Mesodermal cell (in vitro differentiated cells): ENCODE data around the gene DCDC1.

Experiments used
- H3K27ac ChIP-seq: 2 replicates; pipeline ENCODE4 v1.7.0; 2013; ENCODE audit warnings: mild to moderate bottlenecking, low read depth, low read length, moderate library complexity; ENCODE audit not compliant: severe bottlenecking
- H3K36me3 ChIP-seq: 2 replicates; pipeline ENCODE4 v1.7.1; 2013; ENCODE audit warnings: mild to moderate bottlenecking, low read length, moderate library complexity; ENCODE audit not compliant: control insufficient read depth, insufficient read depth
- H3K4me1 ChIP-seq: one replicate; pipeline ENCODE4 v1.7.1; 2013; ENCODE audit warnings: mild to moderate bottlenecking, low read length; ENCODE audit not compliant: insufficient read depth, control insufficient read depth, poor library complexity, severe bottlenecking
- H3K4me3 ChIP-seq: 2 replicates; pipeline ENCODE4 v1.7.0; 2013; ENCODE audit warnings: low read length, control low read depth, mild to moderate bottlenecking; ENCODE audit not compliant: insufficient read depth, poor library complexity, severe bottlenecking; ENCODE audit errors: extremely low read depth
- H3K9me3 ChIP-seq: 2 replicates; pipeline ENCODE4 v1.7.1; 2013; ENCODE audit warnings: mild to moderate bottlenecking, low read length, moderate library complexity; ENCODE audit not compliant: control insufficient read depth
- WGBS, 2 experiments: methylation state at CpG; one replicate each; pipeline ENCODE4 v1.1.5; 2013; ENCODE audit warnings: missing lambda C conversion rate in 2 of 2; ENCODE audit not compliant: insufficient coverage in 2 of 2; 5-methylcytosine and 5-hydroxymethylcytosine counted together

Gene DCDC1

DNA sequence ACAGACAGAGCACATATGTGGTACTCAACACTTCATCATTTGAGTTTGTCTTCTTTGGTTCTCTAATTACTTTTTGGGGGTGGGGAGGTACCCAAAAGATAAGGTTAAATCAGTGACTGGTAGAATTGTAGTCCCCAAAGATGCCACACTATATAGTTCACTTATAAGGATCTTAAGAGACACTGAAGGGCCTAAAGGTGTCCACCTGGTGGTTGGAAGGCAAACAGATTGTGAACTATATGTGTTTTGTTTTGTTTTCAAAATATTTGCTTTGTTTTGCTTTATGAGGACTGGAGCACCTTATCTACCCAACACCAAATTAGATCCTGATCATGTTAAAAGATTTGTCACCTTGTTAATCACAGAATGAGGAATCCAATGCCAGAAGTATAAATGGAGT is 136.1 kb downstream of the DCDC1 start:
- Histone ChIP-seq H3K4me1 (no peaks in the 10 kb centered on the region), H3K27ac (no peak overlapping the region), H3K4me3 (no peak overlapping the region), H3K9me3 (no peaks in the 10 kb centered on the region), H3K36me3 (no peaks in the 10 kb centered on the region)

DNA sequence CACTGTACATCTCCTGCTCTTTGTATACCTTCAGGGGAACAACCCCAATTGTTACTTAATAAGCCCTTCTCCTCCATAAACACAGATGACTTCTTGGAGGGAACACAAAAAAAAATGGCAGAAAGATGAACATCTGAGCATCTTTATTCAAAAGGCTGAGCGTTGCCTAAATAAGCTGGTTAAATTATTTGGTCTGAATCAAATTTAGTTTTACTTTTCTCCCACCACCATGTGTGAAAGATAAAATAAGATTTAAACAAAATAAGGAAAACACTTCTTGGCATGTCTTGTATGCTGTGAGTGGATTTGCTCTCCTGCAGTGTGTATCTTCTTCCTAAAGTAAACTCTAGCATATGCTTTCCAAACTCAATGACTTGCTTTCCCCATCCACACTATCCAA is 137.9 kb downstream of the DCDC1 start:
- Histone ChIP-seq H3K4me1 (no peaks in the 10 kb centered on the region), H3K4me3 (no peak overlapping the region), H3K9me3 (no peaks in the 10 kb centered on the region), H3K36me3 (no peaks in the 10 kb centered on the region), H3K27ac (no peak overlapping the region)
- no CpG with 5 or more reads among the region's 1 CpG for WGBS, 2 experiments

DNA sequence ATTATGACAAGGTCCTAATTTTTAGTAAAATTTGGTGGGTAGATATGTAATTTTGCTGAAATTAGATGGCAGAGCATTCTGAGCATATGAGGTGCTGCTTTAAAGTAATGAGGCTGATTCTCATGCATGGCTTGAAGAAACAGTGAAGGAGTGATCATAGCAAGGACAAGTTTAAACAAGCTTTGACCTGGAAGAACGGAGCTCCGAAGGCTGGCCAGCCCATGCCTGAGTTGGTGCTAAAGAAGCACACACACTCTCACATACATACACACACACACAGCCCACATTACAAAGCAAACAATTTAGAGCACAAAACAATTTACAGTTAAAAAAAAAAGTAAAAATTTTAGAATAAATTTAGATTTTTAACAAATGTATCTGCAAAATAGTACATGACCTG is 150.7 kb downstream of the DCDC1 start:
- no peaks in the 10 kb centered on the region for H3K4me1 ChIP-seq
- no CpG with 5 or more reads among the region's 2 CpGs for WGBS, 2 experiments
- no peaks in the 10 kb centered on the region for H3K9me3 ChIP-seq
- no peak overlapping the region for H3K4me3 ChIP-seq
- H3K36me3 ChIP-seq = no peaks in the 10 kb centered on the region
- H3K27ac ChIP-seq = no peak overlapping the region

DNA sequence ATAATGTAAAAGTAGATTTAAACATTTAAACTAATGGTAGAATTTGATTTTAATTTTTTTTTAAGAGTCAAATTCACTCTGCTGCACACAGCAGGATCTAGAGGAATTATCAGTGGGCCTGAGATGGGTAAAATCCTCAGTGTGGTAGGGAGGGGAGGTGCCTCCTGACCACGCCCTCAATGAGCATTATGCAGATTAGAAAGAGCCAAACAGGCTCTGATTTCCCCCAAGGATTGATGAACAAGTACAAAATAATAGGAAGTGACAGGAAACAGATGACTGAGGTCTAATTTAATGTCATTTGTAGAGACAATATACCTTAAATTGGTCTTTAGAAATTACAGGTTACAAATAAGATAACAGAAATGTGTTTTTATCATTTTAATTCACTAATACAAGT is 155.2 kb downstream of the DCDC1 start:
- Histone ChIP-seq H3K4me3 (no peak overlapping the region), H3K9me3 (no peaks in the 10 kb centered on the region), H3K4me1 (no peaks in the 10 kb centered on the region), H3K36me3 (no peaks in the 10 kb centered on the region), H3K27ac (no peak overlapping the region)
- no CpG with 5 or more reads among the region's 1 CpG for WGBS, 2 experiments

DNA sequence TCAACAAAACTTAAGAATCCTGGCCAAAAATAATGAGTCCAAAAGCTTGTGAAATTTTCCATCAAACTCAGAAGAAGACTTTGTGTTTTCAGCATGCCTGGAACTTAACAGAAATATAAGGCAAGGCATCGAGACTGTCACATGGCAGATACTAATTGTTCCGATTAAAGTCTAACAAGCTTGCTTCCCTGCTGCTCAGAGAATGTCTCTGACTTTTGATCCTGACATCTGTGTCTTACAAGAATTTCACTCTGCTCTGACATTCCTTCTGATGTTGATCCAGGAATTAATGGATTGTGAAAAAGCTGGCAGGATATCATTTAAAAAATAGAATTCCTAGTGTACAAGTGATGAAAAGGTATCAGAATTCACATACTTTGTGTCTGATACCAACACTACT is 170.2 kb downstream of the DCDC1 start:
- Histone ChIP-seq H3K4me3 (no peak overlapping the region), H3K36me3 (no peaks in the 10 kb centered on the region), H3K4me1 (no peaks in the 10 kb centered on the region), H3K9me3 (no peaks in the 10 kb centered on the region), H3K27ac (no peak overlapping the region)
- 44 to 55% methylated on average over 2 of the region's 2 CpGs for WGBS, 2 experiments

DNA sequence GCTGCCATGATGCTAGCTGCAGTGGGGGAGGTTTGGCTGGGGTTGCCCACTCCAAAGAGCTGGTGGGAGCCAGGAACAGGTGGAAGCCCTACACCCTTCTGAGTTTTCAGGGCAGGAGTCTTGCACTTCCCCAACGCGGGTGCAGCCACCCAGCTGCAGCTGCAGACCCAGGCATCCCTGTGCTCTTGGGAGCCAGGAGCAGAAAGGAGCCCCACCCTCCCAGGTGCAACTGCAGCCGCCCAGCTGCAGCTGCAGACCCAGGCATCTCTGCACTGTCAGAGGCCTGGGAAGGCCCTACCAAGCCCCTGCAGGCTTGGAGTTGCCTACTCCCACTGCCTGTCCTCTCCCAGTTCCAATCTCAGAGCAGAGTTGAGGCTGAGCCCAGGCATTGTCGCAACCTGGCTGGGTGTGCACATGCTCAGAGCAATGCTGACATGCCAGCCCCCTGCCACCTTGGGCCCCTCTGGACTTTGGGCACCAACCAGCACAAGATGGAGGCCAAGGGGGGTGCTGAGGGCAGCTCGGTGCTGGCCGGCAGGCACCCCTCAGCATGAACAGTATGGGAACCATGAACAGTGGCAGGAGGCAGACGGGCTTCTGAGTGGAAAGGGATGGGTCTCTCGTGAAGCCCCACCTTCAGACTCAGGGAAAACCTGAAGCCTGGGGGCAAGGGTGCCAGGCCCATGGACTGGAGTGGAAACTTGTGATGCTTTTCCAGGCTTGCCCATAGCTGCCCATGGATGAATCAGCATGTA is 195.4 kb downstream of the DCDC1 start:
- WGBS, 2 experiments = 90 to 97% methylated on average over 7 of the region's 8 CpGs
- H3K36me3 ChIP-seq = no peaks in the 10 kb centered on the region

DNA sequence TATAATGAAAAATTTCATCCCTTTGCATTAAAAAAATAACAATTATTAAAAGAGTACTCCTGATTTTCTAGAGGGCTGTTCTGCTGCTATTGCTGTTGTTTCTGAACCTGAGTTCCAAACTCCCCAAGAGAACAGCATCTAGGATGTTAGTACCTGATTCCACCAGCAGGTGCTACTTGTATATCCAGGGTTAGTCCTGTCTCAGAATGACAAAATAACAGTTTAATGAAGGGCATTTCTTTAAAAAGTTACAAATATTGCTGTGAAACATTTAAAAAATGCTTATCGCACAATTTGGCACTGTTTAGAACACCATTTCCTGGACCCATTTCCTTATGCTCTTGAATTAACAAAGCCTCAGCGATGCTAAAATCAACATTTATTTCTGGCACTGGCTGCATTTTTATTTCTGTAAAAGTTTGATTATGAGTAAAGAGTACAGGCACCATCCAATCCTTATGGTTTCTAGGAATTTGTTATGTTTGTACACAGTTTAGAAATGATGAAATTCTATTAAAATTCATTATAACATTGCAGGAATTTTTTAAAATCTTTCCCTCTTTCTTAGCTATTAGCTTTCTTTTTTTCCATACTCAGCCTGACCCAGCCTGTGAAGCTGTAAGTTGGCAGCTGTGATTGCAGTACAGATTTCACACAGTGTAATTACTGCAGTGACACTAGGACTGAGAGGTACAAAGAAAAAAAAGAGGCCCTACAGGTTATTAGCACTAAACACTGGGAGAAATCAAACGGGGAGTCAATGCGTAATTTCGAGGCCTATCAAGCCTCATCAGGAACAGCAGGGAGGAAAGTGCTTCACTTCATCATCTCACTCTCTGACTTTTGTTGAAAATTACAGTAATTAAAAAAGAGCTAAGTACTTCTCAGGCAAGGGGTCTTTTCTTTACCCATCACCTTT is 208.8 kb downstream of the DCDC1 start:
- Histone ChIP-seq H3K4me1 (no peaks in the 10 kb centered on the region), H3K9me3 (no peaks in the 10 kb centered on the region), H3K27ac (no peak overlapping the region), H3K4me3 (no peak overlapping the region), H3K36me3 (no peaks in the 10 kb centered on the region)
- 91% methylated on average over 4 of the region's 5 CpGs; no CpG with 5 or more reads in 1 of the 2 experiments for WGBS, 2 experiments

More for the DNA sequence above, 195.4 kb downstream of the DCDC1 start:
- H3K4me3 ChIP-seq = no peak overlapping the region
- H3K4me1 ChIP-seq = no peaks in the 10 kb centered on the region
- peaks cover 3% of the 10 kb centered on the region for H3K9me3 ChIP-seq
- H3K27ac ChIP-seq = no peak overlapping the region

DNA sequence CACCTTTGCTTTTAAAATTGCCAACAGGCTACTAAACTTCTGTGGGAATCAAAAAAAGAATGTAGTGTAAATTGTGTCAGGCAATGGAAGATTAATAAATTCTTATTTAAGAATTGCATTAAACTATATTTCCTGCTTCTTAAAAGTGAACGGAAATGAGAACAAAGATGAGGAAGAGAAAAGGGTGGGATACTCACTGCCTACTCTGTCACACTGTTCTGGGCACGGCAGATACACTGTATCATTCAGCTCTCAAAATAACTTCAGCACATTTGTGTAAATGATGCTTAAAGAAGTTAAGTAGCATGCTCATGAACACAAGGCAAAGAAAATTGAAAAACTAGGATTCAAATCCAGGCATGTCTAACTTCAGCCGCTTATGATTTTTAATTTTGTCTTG is 218.7 kb downstream of the DCDC1 start:
- no CpG with 5 or more reads among the region's 3 CpGs for WGBS, 2 experiments

DNA sequence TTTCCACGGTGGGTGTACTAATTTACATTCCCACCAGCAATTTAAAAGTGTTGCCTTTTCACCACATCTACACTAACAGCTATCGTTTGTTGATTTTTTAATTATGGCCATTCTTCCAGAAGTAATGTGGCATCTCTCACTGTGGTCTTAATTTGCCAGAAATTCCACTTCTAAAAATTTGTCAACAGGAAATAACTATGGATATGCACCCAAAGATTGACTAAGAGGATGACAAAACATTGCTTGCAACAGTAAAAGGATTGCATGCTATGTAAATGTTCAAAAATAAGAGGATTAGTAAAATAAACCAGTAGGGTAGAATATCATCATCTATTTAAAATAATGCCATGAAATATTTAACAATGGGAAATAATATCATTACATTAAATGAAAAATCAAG is 219.5 kb downstream of the DCDC1 start:
- H3K9me3 ChIP-seq = no peaks in the 10 kb centered on the region
- no peak overlapping the region for H3K27ac ChIP-seq
- 100% methylated on average over 1 of the region's 2 CpGs; no CpG with 5 or more reads in 1 of the 2 experiments for WGBS, 2 experiments
- no peaks in the 10 kb centered on the region for H3K4me1 ChIP-seq
- no peak overlapping the region for H3K4me3 ChIP-seq
- no peaks in the 10 kb centered on the region for H3K36me3 ChIP-seq

More for the DNA sequence above, 218.7 kb downstream of the DCDC1 start:
- no peaks in the 10 kb centered on the region for H3K36me3 ChIP-seq
- H3K4me1 ChIP-seq = no peaks in the 10 kb centered on the region
- no peaks in the 10 kb centered on the region for H3K9me3 ChIP-seq
- H3K27ac ChIP-seq = no peak overlapping the region
- H3K4me3 ChIP-seq = no peak overlapping the region

DNA sequence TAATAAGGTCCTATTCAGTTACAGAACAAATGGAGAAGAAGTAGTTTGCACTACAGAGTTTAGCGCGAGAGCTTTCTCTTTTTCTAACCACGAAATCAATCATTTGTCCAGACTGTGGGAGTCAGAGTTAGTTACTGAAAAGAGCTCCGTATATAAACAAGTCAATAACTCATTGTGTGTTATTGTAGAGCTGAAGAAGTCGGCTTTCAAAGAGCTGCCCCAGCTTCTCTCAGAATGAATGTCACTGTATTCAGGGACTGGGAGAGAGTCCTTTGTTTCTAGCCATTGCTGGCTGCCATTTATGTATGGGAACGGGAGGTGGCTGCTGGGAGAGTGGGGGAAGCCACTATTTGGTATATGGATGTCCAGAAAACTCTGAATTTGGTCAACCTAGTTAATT is 227.8 kb downstream of the DCDC1 start:
- no peaks in the 10 kb centered on the region for H3K9me3 ChIP-seq
- no peak overlapping the region for H3K4me3 ChIP-seq
- H3K36me3 ChIP-seq = no peaks in the 10 kb centered on the region
- 55 to 73% methylated on average over 2 of the region's 6 CpGs for WGBS, 2 experiments
- H3K27ac ChIP-seq = no peak overlapping the region
- no peaks in the 10 kb centered on the region for H3K4me1 ChIP-seq

DNA sequence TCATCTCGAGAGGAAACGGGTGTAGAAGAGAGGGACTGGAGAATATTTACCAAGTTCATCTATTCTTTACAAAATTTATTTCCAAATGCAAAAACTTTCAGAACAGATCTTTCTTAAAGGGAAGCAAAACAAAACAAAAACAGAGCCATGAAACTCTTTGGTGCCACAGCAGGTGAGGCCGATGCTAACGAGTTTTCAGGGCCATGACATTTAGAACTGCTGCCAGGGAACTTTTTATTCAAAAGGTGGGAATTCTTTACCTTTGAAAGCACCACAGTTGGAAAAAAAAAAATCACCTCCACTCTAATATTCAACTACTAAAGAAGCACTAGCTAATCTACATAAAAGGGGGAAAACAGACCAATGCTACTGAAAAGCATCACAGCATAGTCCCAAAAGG is 230.1 kb downstream of the DCDC1 start:
- no peak overlapping the region for H3K4me3 ChIP-seq
- no peaks in the 10 kb centered on the region for H3K4me1 ChIP-seq
- no peaks in the 10 kb centered on the region for H3K36me3 ChIP-seq
- no peaks in the 10 kb centered on the region for H3K9me3 ChIP-seq
- H3K27ac ChIP-seq = no peak overlapping the region
- WGBS, 2 experiments = 33% methylated on average over 2 to 3 of the region's 4 CpGs
